ENCODE results near the gene TMEM263. TPM values are rescaled to one million over a fixed set of nuclear protein-coding genes. Genes with fewer than 3 reads are reported as not detected.

Gene TMEM263
- total and polyA plus RNA-seq, 2 experiments from 2014 or later = 70.0 to 132 TPM

GRCh38 chr12:106960443-106960842 lies 4.7 kb downstream of the TMEM263 start:
- WGBS (ENCODE audit: low lambda C conversion rate, missing lambda C conversion rate) = 88% methylated on average over 3 of the region's 3 CpGs
- TF ChIP-seq EZH2phosphoT487 (IDR thresholded peaks at IDR 0.05; ENCODE audit: low read depth, severe bottlenecking, unreplicated experiment) = no peak
- TF ChIP-seq CTCF (IDR thresholded peaks at IDR 0.05; ENCODE audit: poor library complexity) = no peak
- TF ChIP-seq EZH2 (IDR thresholded peaks at IDR 0.05; ENCODE audit: borderline replicate concordance) = no peak

GRCh38 chr12:106962286-106962685 lies 6.6 kb downstream of the TMEM263 start:
- Histone ChIP-seq H3K4me2 (no peak overlapping the region), H3K36me3 (replicated peaks; ENCODE audit: insufficient read depth, low read depth) (no peaks in the 10 kb centered on the region), H3K4me1 (ENCODE audit: insufficient read depth) (peaks cover 12% of the 10 kb centered on the region), H3K4me3 (no peak overlapping the region), H3K27me3 (no peaks in the 10 kb centered on the region), H3K27ac (no peak overlapping the region), H4K20me1 (ENCODE audit: insufficient read depth, poor library complexity, severe bottlenecking) (peaks cover 96% of the 10 kb centered on the region), H3K9me2 (replicated peaks; ENCODE audit: insufficient read depth) (no peaks in the 10 kb centered on the region), H3K79me2 (peaks cover 100% of the 10 kb centered on the region), H3K9me3 (ENCODE audit: low read depth) (no peaks in the 10 kb centered on the region), H2AFZ (no peak overlapping the region)
- DNase-seq (ENCODE audit: low spot score) = no peak
- no peak for TF ChIP-seq EZH2 (IDR thresholded peaks at IDR 0.05; ENCODE audit: borderline replicate concordance)
- TF ChIP-seq EZH2phosphoT487 (IDR thresholded peaks at IDR 0.05; ENCODE audit: low read depth, severe bottlenecking, unreplicated experiment) = no peak
- TF ChIP-seq CTCF (IDR thresholded peaks at IDR 0.05; ENCODE audit: poor library complexity) = no peak
- WGBS (ENCODE audit: low lambda C conversion rate, missing lambda C conversion rate) = 87% methylated on average over 3 of the region's 3 CpGs

More at GRCh38 chr12:106960443-106960842, 4.7 kb downstream of the TMEM263 start:
- H3K27me3 ChIP-seq = no peaks in the 10 kb centered on the region
- H3K4me1 ChIP-seq (ENCODE audit: insufficient read depth) = peaks cover 12% of the 10 kb centered on the region
- H3K9me3 ChIP-seq (ENCODE audit: low read depth) = no peaks in the 10 kb centered on the region
- no peak for DNase-seq (ENCODE audit: low spot score)
- peaks cover 92% of the 10 kb centered on the region for H3K79me2 ChIP-seq
- H4K20me1 ChIP-seq (ENCODE audit: insufficient read depth, poor library complexity, severe bottlenecking) = peaks cover 83% of the 10 kb centered on the region
- H3K9me2 ChIP-seq (replicated peaks; ENCODE audit: insufficient read depth) = no peaks in the 10 kb centered on the region
- H3K4me2 ChIP-seq = no peak overlapping the region
- no peak overlapping the region for H3K4me3 ChIP-seq
- no peak overlapping the region for H3K27ac ChIP-seq
- no peaks in the 10 kb centered on the region for H3K36me3 ChIP-seq (replicated peaks; ENCODE audit: insufficient read depth, low read depth)
- no peak overlapping the region for H2AFZ ChIP-seq

GRCh38 chr12:106964526-106964925 lies 8.8 kb downstream of the TMEM263 start:
- TF ChIP-seq EZH2phosphoT487 (IDR thresholded peaks at IDR 0.05; ENCODE audit: low read depth, severe bottlenecking, unreplicated experiment) = no peak
- TF ChIP-seq CTCF (IDR thresholded peaks at IDR 0.05; ENCODE audit: poor library complexity) = no peak
- TF ChIP-seq EZH2 (IDR thresholded peaks at IDR 0.05; ENCODE audit: borderline replicate concordance) = no peak
- peaks cover 80% of the 10 kb centered on the region for H4K20me1 ChIP-seq (ENCODE audit: insufficient read depth, poor library complexity, severe bottlenecking)
- H3K4me1 ChIP-seq (ENCODE audit: insufficient read depth) = no peaks in the 10 kb centered on the region
- H3K27ac ChIP-seq = no peak overlapping the region
- H3K9me2 ChIP-seq (replicated peaks; ENCODE audit: insufficient read depth) = no peaks in the 10 kb centered on the region
- no peaks in the 10 kb centered on the region for H3K36me3 ChIP-seq (replicated peaks; ENCODE audit: insufficient read depth, low read depth)
- no peak for DNase-seq (ENCODE audit: low spot score)
- no peak overlapping the region for H3K4me2 ChIP-seq
- H3K4me3 ChIP-seq = no peak overlapping the region
- WGBS (ENCODE audit: low lambda C conversion rate, missing lambda C conversion rate) = 81% methylated on average over 2 of the region's 2 CpGs
- H3K79me2 ChIP-seq = peaks cover 98% of the 10 kb centered on the region
- no peaks in the 10 kb centered on the region for H3K9me3 ChIP-seq (ENCODE audit: low read depth)
- H2AFZ ChIP-seq = no peak overlapping the region
- H3K27me3 ChIP-seq = no peaks in the 10 kb centered on the region

GRCh38 chr12:106971065-106971464 lies 15.4 kb downstream of the TMEM263 start:
- Histone ChIP-seq H4K20me1 (ENCODE audit: insufficient read depth, poor library complexity, severe bottlenecking) (peaks cover 51% of the 10 kb centered on the region), H3K36me3 (replicated peaks; ENCODE audit: insufficient read depth, low read depth) (peaks cover 3% of the 10 kb centered on the region), H3K27me3 (no peaks in the 10 kb centered on the region), H3K4me3 (no peak overlapping the region), H3K9me3 (ENCODE audit: low read depth) (no peaks in the 10 kb centered on the region), H3K4me2 (no peak overlapping the region), H2AFZ (no peak overlapping the region), H3K27ac (no peak overlapping the region), H3K9me2 (replicated peaks; ENCODE audit: insufficient read depth) (no peaks in the 10 kb centered on the region), H3K79me2 (peaks cover 74% of the 10 kb centered on the region), H3K4me1 (ENCODE audit: insufficient read depth) (peaks cover 34% of the 10 kb centered on the region)
- DNase-seq (ENCODE audit: low spot score) = no peak
- TF ChIP-seq EZH2phosphoT487 (IDR thresholded peaks at IDR 0.05; ENCODE audit: low read depth, severe bottlenecking, unreplicated experiment) (no peak), CTCF (IDR thresholded peaks at IDR 0.05; ENCODE audit: poor library complexity) (no peak), EZH2 (IDR thresholded peaks at IDR 0.05; ENCODE audit: borderline replicate concordance) (no peak)
- 100% methylated on average over 2 of the region's 2 CpGs for WGBS (ENCODE audit: low lambda C conversion rate, missing lambda C conversion rate)
